ENCODE data around the gene EFCAB14.
A peak's percentile ranks its signal among the peaks of the same experiment; 100 is the strongest.

The EFCAB14 gene

DNA sequence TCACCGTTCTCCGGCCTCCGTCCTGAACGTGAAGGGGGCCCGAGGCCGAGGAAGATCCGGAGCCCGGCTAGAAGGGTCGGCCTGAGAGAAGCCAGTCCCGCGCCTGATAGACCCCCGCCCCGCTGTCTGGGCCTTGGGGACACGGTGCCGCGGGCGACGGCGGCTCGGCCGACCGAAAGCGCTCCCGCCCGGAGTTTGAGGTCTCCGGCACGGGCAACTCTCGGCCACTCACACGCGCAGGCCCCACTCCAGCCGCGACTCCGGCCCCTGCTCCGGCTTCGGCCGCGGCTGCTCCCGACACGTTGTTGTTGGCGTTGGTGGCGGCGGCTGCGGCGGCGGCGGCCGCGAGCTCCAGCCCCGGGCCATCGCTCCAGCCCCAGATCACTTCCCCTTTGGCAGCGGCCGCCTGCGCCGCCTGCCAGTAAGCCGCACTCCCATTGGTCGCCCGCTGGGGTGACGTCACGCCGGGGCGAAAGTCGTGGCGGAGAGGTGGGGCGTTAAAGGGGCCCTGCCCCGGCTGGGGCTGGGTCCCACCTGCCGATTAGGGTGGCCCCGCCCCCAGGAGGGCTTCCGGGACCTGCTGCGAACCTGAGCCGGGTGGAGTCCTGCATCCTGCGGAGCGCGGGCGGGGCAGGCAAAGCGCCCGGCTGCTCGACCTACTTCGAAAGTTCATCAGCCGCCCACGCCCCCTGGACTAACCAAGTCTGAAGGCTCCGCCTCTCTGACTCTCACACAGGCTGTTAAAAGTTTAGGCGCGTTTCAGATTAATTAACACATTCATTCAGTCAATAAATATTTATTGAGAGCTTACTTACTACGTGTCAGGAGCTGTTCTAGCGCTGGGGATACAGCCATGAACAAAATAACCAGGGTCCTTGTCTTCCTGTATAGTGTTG lies at the start of gene EFCAB14:
Gene EFCAB14 (minus strand): TSS at position 388 of the 896 bp plus-strand sequence. CDS start 1,027 bp downstream, outside the sequence.
- peak within 1 kb of the TSS; percentile 66 for H3K4me3 ChIP-seq (ENCODE audit: low read length)
- peak; percentile 86 for DNase-seq (ENCODE audit: low read depth)
- no peak for TF ChIP-seq CTCF (conservative IDR thresholded peaks at IDR 0.05; ENCODE audit: low read length)

- no peak for DNase-seq (ENCODE audit: low read depth)
- TF ChIP-seq CTCF (conservative IDR thresholded peaks at IDR 0.05; ENCODE audit: low read length), result no peak
- no peak overlapping the region for H3K4me3 ChIP-seq (ENCODE audit: low read length)
These were observed 49.5 kb upstream of the EFCAB14 start for GRCh38 chr1:46768445-46768844.

- no peak for TF ChIP-seq CTCF (conservative IDR thresholded peaks at IDR 0.05; ENCODE audit: low read length)
- no peak for DNase-seq (ENCODE audit: low read depth)
- no peak overlapping the region for H3K4me3 ChIP-seq (ENCODE audit: low read length)
These were observed 48.9 kb upstream of the EFCAB14 start for GRCh38 chr1:46767649-46768282.

DNA sequence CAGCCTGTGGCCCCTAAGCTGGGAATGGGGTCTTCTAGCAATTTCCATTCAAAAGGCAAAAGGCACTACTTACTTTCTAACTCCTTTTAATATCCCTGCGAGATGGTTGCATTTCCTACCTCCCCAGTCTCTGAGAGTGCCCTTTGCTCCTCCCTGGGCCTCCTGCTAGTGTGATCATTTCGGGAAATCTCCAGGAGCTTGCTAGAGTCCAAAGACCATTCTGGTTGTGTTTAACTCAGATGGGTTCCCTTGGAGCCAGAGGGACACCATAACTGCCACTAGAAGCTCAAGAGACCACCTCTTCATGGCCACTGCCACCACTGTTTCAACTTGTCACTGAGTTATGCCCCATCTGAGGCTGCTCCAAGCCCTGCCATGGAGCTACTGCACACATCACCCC lies 45.5 kb upstream of the EFCAB14 start:
- no peak for DNase-seq (ENCODE audit: low read depth)
- no peak for TF ChIP-seq CTCF (conservative IDR thresholded peaks at IDR 0.05; ENCODE audit: low read length)
- no peak overlapping the region for H3K4me3 ChIP-seq (ENCODE audit: low read length)

- no peak for DNase-seq (ENCODE audit: low read depth)
- TF ChIP-seq CTCF (conservative IDR thresholded peaks at IDR 0.05; ENCODE audit: low read length), result no peak
- H3K4me3 ChIP-seq (ENCODE audit: low read length), result no peak overlapping the region
These were observed 42.8 kb upstream of the EFCAB14 start for GRCh38 chr1:46761740-46762139.

DNA sequence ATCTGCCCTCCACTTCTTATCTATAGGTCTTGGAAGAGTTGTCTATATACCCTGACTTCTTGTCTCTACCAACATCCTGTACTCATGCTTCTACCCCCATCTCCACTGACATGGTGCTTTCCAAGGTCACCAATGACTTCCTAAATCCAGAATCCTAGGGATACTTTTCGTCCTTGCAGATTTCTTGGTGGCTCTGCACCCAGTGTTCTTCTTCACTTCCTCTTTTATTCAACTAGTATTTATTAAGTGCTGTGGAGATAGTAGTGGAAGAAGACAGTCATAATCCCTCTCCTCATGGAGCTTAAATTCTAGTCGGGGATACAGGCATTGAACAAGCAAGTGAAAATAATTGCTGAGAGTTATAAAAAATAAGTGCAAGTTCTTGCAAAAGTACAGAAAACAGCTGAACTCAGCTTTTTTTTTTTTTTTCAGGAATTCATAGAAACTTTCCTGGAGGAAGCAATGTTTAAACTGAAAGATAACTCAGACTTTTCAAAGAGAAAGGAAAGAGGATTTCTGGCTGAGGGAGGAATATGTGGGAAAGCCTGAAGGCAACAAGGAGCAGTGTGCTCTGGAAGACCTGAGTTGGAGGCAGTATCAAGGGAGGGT lies 41.7 kb upstream of the EFCAB14 start:
- DNase-seq (ENCODE audit: low read depth), result no peak
- no peak overlapping the region for H3K4me3 ChIP-seq (ENCODE audit: low read length)
- no peak for TF ChIP-seq CTCF (conservative IDR thresholded peaks at IDR 0.05; ENCODE audit: low read length)

All from AG10803 (cell line).